Esophagus squamous epithelium (tissue), 5 donors: Measurements from ENCODE around the gene TBX10. TPM values are rescaled to one million over a fixed set of nuclear protein-coding genes. Genes with fewer than 3 reads are reported as not detected.
A peak's percentile ranks its signal among the peaks of the same experiment; 100 is the strongest.
"Not testable (repeated sequence)": the region's sequence is repeated elsewhere in the genome, so short reads cannot be mapped to it uniquely, and the experiment has no call there.

Experiments
- DNase-seq: peaks from one replicate; lab custom pipeline; 2025; lab: John Stamatoyannopoulos, UW
- H3K27ac ChIP-seq, 4 donors: fragments of 200-600 bp; sonication (generic); one replicate each; pipeline ENCODE4 v1.5.1; 2016 to 2019; ENCODE audit warnings: mild to moderate bottlenecking in 1 of 4
- H3K27me3 ChIP-seq, 4 donors: fragments of 200-600 bp; sonication (generic); 1 replicate in 3 of 4; 2 replicates in 1 of 4; pipeline versions ENCODE4 v1.5.1 to v1.6.0; 2017 to 2021; ENCODE audit warnings: antibody characterized with exemption in 1 of 4
- H3K36me3 ChIP-seq, 3 donors: fragments of 200-600 bp; sonication (generic); one replicate each; pipeline ENCODE4 v1.5.1; 2016 to 2019
- H3K4me1 ChIP-seq, 3 donors: fragments of 200-600 bp; sonication (generic); one replicate each; pipeline ENCODE4 v1.5.1; 2017 to 2019
- H3K4me3 ChIP-seq, 4 donors: fragments of 200-600 bp; sonication (generic); 1 replicate in 3 of 4; 2 replicates in 1 of 4; pipeline ENCODE4 v1.5.1; 2016 to 2019; ENCODE audit warnings: mild to moderate bottlenecking in 2 of 4, moderate library complexity in 1 of 4
- H3K9me3 ChIP-seq, 3 donors: fragments of 200-600 bp; sonication (generic); one replicate each; pipeline ENCODE4 v1.5.1; 2016 to 2019
- POLR2A ChIP-seq, 4 donors: fragments of 450-650 bp; IDR thresholded peaks; one replicate each; pipeline ENCODE4 v1.6.1; 2017; ENCODE audit warnings: antibody characterized with exemption in 4 of 4, mild to moderate bottlenecking in 4 of 4, moderate library complexity in 3 of 4
- WGBS, 2 donors: methylation state at CpG; one replicate each; pipeline ENCODE4 v1.1.5; 2018; 5-methylcytosine and 5-hydroxymethylcytosine counted together
- intact Hi-C: fragments of 100-400 bp; cut with DNase I; formaldehyde crosslinking; loops from one replicate; pipeline ENCODE4 v1.15.0; 2022
- total RNA-seq, 4 donors: library from RNA; depleted of rRNA; stranded (reverse); fragments of >200 nt; gene quantifications; one replicate each; pipeline ENCODE4 v1.1.0, GENCODE V29; 2016
- TF ChIP-seq, protein P1 (sequence below), 6 experiments: fragments of 450-650 bp in 4 of 6; fragments of 200-600 bp in 2 of 6; sonication (generic) in 2 of 6; IDR thresholded peaks; one replicate each; pipeline ENCODE4 v1.5.1; 2016 to 2019; ENCODE audit warnings: antibody characterized with exemption in 6 of 6, mild to moderate bottlenecking in 4 of 6, moderate library complexity in 4 of 6
- donor health status: DM: yes; HTN: yes; CAD: no.

Gene TBX10
- total RNA-seq, 4 donors from 2014 or later, result not detected

DNA sequence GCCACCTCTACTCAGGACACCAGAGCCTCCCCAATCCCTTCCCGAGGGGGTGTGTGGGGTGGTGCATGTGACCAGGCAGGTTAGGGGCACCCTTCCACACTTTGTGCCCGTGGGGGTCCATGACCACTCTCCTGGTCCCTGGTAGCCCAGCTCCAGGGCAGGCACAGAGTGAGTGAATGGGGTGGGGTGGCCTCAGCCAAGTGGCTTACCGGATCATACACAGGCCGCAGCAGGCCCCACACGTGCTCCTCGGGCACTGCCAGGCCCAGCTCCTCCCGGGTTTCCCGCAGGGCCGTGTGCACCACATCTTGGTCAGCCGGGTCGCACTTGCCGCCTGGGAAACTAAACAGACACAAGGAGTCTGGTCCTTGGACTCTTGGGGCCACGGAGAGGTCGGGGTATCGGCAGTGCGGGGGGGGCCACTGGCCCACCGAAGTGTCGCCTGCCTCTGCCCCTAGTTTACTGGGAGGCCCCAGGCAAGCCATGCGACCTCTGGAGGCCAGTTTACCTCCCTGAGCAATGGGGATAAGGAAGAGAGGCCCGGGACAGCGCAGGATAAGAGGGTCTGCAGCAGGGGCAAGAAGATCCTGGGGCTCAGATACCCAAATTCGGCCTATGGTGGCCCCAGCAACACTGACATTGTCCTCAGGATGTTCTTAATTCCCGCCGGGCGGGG is 10.7 kb downstream of the TBX10 start:
- H3K9me3 ChIP-seq, result no peaks in the 10 kb centered on the region
- H3K36me3 ChIP-seq, result no peaks in the 10 kb centered on the region
- peak overlapping the region; percentile 56 to 77 (median 64) for H3K4me3 ChIP-seq
- TF ChIP-seq, protein P1, sequence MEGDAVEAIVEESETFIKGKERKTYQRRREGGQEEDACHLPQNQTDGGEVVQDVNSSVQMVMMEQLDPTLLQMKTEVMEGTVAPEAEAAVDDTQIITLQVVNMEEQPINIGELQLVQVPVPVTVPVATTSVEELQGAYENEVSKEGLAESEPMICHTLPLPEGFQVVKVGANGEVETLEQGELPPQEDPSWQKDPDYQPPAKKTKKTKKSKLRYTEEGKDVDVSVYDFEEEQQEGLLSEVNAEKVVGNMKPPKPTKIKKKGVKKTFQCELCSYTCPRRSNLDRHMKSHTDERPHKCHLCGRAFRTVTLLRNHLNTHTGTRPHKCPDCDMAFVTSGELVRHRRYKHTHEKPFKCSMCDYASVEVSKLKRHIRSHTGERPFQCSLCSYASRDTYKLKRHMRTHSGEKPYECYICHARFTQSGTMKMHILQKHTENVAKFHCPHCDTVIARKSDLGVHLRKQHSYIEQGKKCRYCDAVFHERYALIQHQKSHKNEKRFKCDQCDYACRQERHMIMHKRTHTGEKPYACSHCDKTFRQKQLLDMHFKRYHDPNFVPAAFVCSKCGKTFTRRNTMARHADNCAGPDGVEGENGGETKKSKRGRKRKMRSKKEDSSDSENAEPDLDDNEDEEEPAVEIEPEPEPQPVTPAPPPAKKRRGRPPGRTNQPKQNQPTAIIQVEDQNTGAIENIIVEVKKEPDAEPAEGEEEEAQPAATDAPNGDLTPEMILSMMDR (IDR thresholded peaks at IDR 0.05), result peak in 1 of 6 experiments; percentile 95
- no peak for TF ChIP-seq POLR2A (IDR thresholded peaks at IDR 0.05)
- no peaks in the 10 kb centered on the region for H3K27me3 ChIP-seq
- 14 to 39% methylated on average over 6 of the region's 25 CpGs for WGBS, 2 donors
- H3K4me1 ChIP-seq, result peaks cover 17 to 42% (median 24%) of the 10 kb centered on the region in 3 donors
- peak overlapping the region; percentile 93 to 99 (median 98) for H3K27ac ChIP-seq
- no peak for DNase-seq
- intact Hi-C loops, result no loop called here

DNA sequence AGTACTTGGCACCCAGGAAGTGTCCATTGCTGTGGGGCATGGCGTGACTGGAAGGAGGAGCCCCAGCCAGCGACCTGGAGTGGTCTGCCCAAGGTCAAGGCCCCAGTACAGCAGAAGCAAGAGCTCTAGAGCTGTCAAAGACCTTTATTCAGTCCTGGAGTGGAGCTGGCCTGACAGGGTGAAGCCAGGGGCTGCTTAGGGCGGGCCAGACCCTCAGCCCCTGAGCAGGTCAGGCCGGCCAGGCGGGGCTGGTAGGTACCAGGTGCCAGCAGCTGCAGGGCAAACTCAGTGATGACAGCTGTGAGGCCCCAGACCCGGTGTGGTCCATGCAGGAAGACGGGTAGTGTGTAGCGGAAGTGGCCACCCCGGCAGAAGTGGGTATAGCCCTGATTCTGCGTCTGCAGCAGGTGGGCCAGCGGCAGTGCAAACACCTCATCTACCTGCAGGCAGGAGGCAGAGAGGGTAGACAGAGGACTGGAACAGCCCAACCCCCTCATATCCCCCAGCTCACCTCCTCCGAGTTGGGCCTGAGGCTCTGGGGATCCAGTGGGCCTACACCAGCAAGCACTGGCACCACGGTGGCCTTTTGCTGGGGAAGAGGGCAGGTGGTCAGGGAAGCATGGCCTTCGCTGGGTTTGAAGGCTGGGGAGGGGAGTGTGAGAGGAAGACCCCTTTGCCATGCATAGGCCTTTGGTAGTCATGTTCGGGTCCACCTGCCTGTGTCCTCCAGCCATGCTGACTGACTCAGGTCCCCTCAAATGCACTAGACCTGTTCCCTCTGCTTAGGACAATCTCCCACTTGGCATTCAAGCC is 11.5 kb downstream of the TBX10 start:
- no peak for DNase-seq
- Histone ChIP-seq H3K27ac (peak overlapping the region in 3 of 4 donors; percentile 93 to 99 (median 98)), H3K36me3 (no peaks in the 10 kb centered on the region), H3K4me1 (peaks cover 17 to 42% (median 24%) of the 10 kb centered on the region in 3 donors), H3K4me3 (no peak overlapping the region), H3K9me3 (no peaks in the 10 kb centered on the region), H3K27me3 (no peaks in the 10 kb centered on the region)
- intact Hi-C loops, result no loop called here
- WGBS, 2 donors, result 78 to 96% methylated on average over 4 to 6 of the region's 15 CpGs
- TF ChIP-seq POLR2A (IDR thresholded peaks at IDR 0.05), result no peak
- TF ChIP-seq, protein P1 (IDR thresholded peaks at IDR 0.05), result no peak

DNA sequence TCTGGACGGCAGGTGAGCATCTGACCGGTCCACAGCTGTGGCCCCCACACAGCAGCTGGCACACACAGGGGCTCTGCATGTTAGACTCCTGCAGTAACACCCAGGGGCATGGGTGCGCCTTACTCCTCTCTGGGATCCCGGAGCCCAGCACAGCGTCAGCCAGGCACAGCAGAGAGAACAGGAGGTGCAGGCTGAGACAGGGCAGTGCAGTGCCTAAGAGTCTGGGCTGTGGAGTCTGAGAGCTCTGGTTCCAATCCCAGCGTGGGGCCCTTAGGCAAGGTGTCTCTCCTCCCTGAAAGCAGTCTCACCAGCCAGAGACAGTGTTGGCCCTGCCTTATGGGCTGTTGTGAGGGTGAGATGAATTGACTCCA is 12.1 kb downstream of the TBX10 start:
- intact Hi-C loops, result no loop called here
- TF ChIP-seq, protein P1 (IDR thresholded peaks at IDR 0.05), result no peak
- no peak for TF ChIP-seq POLR2A (IDR thresholded peaks at IDR 0.05)
- no CpG with 5 or more reads among the region's 6 CpGs for WGBS, 2 donors
- DNase-seq, result no peak
- Histone ChIP-seq H3K9me3 (no peaks in the 10 kb centered on the region), H3K27me3 (no peaks in the 10 kb centered on the region), H3K36me3 (no peaks in the 10 kb centered on the region), H3K4me3 (no peak overlapping the region), H3K27ac (peak overlapping the region in 2 of 4 donors; percentile 93 to 99), H3K4me1 (peaks cover 17 to 42% (median 24%) of the 10 kb centered on the region in 3 donors)

GRCh38 chr11:67626970-67627369 is 12.6 kb downstream of the TBX10 start:
- intact Hi-C loops, result no loop called here
- DNase-seq, result no peak
- H3K9me3 ChIP-seq, result no peaks in the 10 kb centered on the region
- H3K4me1 ChIP-seq, result peaks cover 17 to 42% (median 24%) of the 10 kb centered on the region in 3 donors
- H3K27me3 ChIP-seq, result no peaks in the 10 kb centered on the region
- peak overlapping the region in 2 of 4 donors; percentile 93 to 99 for H3K27ac ChIP-seq
- H3K4me3 ChIP-seq, result no peak overlapping the region
- TF ChIP-seq, protein P1 (IDR thresholded peaks at IDR 0.05), result no peak
- TF ChIP-seq POLR2A (IDR thresholded peaks at IDR 0.05), result no peak
- H3K36me3 ChIP-seq, result no peaks in the 10 kb centered on the region
- 86 to 87% methylated on average over 10 of the region's 10 CpGs for WGBS, 2 donors

DNA sequence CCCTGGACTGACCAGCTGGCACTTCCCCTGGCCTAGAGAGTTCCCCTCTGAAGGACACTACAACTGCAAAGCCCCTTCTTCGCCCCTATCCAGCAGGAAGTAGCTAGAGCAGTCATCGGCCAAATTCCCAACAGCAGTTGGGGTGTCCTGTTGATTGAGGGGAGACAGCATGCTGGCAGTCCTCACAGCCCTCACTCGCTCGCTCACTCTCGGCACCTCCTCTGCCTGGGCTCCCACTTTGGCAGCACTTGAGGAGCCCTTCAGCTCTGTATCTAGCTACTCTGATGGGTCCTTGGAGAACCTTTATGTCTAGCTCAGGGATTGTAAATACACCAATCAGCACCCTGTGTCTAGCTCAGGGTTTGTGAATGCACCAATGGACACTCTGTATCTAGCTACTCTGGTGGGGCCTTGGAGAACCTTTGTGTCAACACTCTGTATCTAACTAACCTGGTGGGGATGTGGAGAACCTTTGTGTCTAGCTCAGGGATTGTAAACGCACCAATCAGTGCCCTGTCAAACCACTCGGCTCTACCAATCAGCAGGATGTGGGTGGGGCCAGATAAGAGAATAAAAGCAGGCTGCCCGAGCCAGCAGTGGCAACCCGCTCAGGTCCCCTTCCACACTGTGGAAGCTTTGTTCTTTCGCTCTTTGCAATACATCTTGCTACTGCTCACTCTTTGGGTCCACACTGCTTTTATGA is 13.3 kb downstream of the TBX10 start:
- peaks cover 17 to 39% (median 24%) of the 10 kb centered on the region in 3 donors for H3K4me1 ChIP-seq
- DNase-seq, H3K27me3 ChIP-seq, H3K27ac ChIP-seq, H3K9me3 ChIP-seq, H3K36me3 ChIP-seq, intact Hi-C loops, H3K4me3 ChIP-seq: not testable (repeated sequence)
- WGBS, 2 donors, result 91 to 93% methylated on average over 7 to 8 of the region's 10 CpGs

- H3K4me3 ChIP-seq, H3K9me3 ChIP-seq, H3K27me3 ChIP-seq, intact Hi-C loops, DNase-seq, H3K27ac ChIP-seq, H3K36me3 ChIP-seq: not testable (repeated sequence)
- 100% methylated on average over 1 of the region's 1 CpG; no CpG with 5 or more reads in 1 of the 2 donors for WGBS, 2 donors
- H3K4me1 ChIP-seq, result peaks cover 8 to 21% (median 11%) of the 10 kb centered on the region in 3 donors
These were observed 15.8 kb downstream of the TBX10 start for GRCh38 chr11:67623795-67624194.

DNA sequence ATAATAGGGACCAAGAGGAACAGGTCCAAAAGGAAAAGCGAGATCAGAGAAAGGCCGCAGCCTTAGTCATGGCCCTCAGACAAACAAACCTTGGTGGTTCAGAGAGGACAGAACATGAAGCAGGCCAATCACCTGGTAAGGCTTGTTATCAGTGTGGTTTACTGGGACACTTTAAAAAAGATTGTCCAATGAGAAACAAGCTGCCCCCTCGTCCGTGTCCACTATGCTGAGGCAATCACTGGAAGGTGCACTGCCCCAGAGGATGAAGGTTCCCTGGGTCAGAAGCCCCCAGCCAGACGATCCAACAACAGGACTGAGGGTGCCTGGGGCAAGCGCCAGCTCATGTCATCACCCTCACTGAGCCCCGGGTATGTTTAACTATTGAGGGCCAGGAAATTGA is 16.7 kb downstream of the TBX10 start:
- H3K4me3 ChIP-seq, intact Hi-C loops, H3K27me3 ChIP-seq, H3K36me3 ChIP-seq, DNase-seq, H3K9me3 ChIP-seq, H3K27ac ChIP-seq: not testable (repeated sequence)
- peaks cover 2 to 12% (median 3%) of the 10 kb centered on the region in 3 donors for H3K4me1 ChIP-seq
- WGBS, 2 donors, result 48 to 85% methylated on average over 4 to 6 of the region's 7 CpGs

- DNase-seq, H3K36me3 ChIP-seq, H3K27me3 ChIP-seq, H3K4me3 ChIP-seq, H3K9me3 ChIP-seq, intact Hi-C loops, H3K4me1 ChIP-seq, H3K27ac ChIP-seq: not testable (repeated sequence)
- 68 to 80% methylated on average over 2 to 3 of the region's 3 CpGs for WGBS, 2 donors
These were observed 17.6 kb downstream of the TBX10 start for GRCh38 chr11:67621928-67622327.
